Fibroblast of villous mesenchyme (primary cell): ENCODE results near the gene TREML4. TPM values are rescaled to one million over a fixed set of nuclear protein-coding genes. Genes with fewer than 3 reads are reported as not detected.
"Not testable (repeated sequence)": the region's sequence is repeated elsewhere in the genome, so short reads cannot be mapped to it uniquely, and the experiment has no call there.

Experiments
- DNase-seq: peaks from one replicate; pipeline ENCODE4 v3.0.0-alpha.2; 2010; ENCODE audit warnings: low read depth
- H3K4me3 ChIP-seq: 2 replicates; pipeline ENCODE4 v1.5.1; 2011; ENCODE audit warnings: low read depth, mild to moderate bottlenecking, low read length
- total RNA-seq: library from RNA; depleted of rRNA; stranded (reverse); fragments of >200 nt; gene quantifications from 2 replicates; pipeline ENCODE4 v1.2.3, GENCODE V29; 2012
- TF ChIP-seq, protein P1 (sequence below): IDR thresholded peaks from 2 replicates; pipeline ENCODE4 v1.5.1; 2012; ENCODE audit warnings: low read depth, mild to moderate bottlenecking, low read length; ENCODE audit not compliant: insufficient read depth

TREML4 gene
- total RNA-seq, 1 donor = not detected

DNA sequence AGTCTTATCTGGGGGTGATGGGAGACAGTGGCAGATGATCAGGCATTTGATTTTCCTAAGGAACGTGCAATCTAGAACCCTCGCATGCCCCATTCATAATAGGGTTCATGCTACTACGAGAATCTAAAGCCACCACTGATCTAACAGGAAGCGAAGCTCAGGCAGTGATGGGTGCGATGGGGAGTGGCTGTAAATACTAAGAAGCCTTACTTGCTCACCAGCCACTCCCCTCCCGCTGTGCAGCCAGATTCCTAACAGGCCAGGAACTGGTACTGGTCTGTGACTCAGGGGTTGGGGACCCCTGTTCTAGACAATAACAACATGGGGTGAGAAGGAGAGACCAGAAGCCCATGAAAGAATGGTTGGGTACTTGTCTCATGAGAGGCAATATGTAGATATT lies 4.5 kb downstream of the TREML4 start:
- TF ChIP-seq, protein P1, sequence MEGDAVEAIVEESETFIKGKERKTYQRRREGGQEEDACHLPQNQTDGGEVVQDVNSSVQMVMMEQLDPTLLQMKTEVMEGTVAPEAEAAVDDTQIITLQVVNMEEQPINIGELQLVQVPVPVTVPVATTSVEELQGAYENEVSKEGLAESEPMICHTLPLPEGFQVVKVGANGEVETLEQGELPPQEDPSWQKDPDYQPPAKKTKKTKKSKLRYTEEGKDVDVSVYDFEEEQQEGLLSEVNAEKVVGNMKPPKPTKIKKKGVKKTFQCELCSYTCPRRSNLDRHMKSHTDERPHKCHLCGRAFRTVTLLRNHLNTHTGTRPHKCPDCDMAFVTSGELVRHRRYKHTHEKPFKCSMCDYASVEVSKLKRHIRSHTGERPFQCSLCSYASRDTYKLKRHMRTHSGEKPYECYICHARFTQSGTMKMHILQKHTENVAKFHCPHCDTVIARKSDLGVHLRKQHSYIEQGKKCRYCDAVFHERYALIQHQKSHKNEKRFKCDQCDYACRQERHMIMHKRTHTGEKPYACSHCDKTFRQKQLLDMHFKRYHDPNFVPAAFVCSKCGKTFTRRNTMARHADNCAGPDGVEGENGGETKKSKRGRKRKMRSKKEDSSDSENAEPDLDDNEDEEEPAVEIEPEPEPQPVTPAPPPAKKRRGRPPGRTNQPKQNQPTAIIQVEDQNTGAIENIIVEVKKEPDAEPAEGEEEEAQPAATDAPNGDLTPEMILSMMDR = no peak
- no peak for DNase-seq
- no peak overlapping the region for H3K4me3 ChIP-seq

DNA sequence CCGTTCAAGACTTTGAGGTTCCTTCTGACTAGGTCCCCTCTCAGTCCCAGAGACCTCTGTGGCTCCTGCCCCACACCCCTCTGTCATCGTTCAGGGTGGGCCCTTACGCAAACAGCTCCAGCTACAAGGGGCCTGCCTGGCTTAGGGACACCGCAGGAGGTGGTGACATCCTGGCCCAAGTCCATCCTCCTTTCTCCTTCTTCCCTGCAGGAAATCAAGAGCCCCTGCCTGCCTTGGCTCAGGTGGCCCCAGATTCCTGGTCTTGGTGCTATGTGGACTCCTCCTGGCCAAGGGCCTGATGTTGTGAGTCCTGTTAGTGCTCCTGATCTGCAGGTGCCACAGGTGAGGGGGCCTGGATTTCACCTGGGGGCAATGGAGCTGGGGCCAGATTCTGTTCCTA lies 8.1 kb downstream of the TREML4 start:
- TF ChIP-seq, protein P1 = no peak
- no peak overlapping the region for H3K4me3 ChIP-seq
- no peak for DNase-seq

DNA sequence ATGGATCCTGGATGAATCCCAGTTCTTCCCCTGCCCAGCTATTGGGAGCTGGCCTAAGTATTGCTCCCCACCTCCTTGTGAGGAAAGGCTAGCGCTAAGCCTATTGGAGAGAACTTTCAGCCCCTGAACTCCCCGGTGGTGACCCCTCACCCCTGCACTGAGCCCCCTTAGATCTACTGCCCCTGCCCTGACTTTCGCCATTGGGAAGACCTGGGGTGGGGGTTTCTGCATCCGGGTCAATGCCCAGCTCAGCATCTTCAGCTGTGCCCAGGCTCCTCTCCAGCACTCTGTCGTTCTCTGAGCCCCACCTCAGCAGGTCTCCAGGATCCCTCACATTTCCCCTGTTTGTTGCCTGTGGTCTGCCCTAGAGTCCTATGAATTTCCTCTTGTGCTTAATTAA lies 9.0 kb downstream of the TREML4 start:
- TF ChIP-seq, protein P1 = no peak
- no peak for DNase-seq
- H3K4me3 ChIP-seq = no peak overlapping the region

DNA sequence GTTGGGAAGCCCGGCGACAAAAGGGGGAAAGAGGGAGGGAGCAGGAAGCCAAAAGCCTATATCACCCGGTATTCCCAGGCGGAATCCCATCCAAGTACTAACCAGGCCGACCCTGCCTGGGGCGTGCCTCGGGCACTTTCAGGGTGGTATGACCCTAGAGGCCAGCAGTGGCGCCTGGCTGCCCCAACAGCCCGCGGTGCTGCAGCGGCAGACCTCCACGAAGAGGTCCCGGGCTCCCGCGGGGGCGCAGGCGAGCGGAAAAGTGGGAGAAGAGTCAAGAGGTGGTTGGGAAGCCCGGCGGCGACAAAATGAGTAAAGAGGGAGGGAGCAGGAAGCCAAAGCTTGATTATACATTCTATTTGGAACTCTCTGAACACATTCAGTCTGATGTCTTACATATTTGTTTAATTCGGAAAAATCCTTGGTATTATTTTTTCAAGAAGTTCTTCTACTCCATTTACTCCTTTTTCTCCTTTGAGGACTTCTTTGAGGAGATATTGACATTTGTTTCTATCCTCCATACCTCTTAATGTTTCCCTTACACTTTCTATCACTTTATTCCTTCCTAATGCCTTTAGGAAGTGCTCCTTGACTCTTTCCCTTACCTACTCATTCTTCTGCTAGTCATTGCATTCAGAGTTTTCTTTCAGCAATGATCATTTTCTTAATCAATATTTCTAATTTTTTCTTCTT lies 11.5 kb downstream of the TREML4 start:
- H3K4me3 ChIP-seq = no peak overlapping the region
- DNase-seq = no peak
- TF ChIP-seq, protein P1 = no peak

DNA sequence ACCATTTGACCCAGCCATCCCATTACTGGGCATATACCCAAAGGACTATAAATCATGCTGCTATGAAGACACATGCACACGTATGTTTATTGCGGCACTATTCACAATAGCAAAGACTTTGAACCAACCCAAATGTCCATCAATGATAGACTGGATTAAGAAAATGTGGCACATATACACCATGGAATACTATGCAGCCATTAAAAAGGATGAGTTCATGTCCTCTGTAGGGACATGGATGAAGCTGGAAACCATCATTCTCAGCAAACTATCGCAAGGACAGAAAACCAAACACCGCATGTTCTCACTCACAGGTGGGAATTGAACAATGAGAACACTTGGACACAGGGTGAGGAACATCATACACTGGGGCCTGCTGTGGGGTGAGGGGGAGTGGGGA lies 18.4 kb downstream of the TREML4 start:
- not testable (repeated sequence) for H3K4me3 ChIP-seq, DNase-seq

DNA sequence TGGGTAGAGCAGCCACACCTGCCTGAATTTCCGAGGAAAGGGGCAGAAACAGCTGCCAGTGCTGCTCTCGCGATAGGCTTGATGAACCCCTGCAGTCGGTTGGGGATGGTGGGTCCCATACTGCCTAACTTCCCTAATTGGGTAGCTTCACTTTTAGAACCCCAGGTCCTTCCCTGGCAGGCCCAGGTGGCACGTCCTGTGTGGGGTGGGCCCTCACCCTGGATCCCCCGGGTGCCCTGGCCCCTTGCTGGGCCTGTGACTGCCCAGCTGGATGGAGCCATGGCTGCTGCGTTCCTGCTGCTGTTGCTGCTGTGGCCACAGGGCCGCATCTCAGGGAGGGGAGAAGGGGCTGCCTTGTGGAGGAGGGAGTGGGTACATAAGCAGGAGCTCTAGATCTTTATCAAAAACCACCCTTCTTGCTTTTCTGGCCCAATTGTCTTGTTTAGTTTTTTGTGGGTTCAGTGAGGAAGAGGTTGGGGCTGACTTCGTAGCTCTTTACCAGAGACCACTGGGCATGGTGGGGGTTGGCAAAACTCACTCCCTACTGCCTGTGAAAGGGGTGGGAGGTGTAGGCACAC lies 19.2 kb downstream of the TREML4 start:
- TF ChIP-seq, protein P1 = no peak
- no peak for DNase-seq
- H3K4me3 ChIP-seq = no peak overlapping the region

DNA sequence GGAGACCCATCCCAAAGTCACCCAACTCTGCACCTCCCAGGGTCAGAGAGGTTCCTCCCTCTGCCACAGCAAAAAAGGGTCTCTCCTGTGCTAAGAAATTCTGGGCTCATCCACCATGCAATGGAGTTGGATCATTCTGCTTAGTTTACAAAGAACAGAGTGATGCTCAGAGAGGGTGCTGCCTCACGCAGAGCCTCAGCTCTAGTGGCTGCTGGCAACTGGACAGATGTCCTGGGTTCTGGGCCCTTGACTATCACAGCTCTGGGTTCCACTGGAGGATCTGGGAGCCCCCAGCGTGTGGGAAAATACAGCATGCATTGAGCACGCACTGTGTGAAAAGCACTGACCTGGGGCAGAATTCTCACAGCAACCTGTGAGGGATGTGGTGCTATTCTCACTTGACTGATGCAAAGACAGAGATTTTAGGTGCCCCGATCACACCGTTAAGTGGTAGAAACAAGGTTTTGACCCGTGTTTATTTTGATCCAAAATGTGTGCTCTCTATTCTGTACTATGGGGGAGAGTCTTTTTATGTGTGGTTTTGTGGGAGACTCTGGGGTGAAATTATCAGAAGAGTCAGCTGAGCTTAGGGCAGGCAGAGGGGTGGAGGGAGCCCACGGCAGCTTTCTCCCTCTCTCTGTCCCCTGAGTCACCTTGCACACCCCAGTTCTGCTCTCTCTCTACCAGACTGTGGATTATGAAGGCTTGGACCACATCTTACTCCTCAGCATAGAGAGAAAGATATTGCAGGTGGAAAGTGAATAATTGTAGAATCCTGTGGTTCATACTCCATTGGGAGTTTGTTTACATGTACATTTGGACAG lies 19.9 kb downstream of the TREML4 start:
- no peak for DNase-seq
- no peak overlapping the region for H3K4me3 ChIP-seq
- TF ChIP-seq, protein P1 = no peak
